ENCODE measurements around the gene AFAP1.
"Not testable (repeated sequence)": the region's sequence is repeated elsewhere in the genome, so short reads cannot be mapped to it uniquely, and the experiment has no call there.

Gene AFAP1

GRCh38 chr4:7947927-7948326 is 8.3 kb upstream of the AFAP1 start:
- DNase-seq (ENCODE audit: low spot score) = no peak
- FAIRE-seq = no peak

DNA sequence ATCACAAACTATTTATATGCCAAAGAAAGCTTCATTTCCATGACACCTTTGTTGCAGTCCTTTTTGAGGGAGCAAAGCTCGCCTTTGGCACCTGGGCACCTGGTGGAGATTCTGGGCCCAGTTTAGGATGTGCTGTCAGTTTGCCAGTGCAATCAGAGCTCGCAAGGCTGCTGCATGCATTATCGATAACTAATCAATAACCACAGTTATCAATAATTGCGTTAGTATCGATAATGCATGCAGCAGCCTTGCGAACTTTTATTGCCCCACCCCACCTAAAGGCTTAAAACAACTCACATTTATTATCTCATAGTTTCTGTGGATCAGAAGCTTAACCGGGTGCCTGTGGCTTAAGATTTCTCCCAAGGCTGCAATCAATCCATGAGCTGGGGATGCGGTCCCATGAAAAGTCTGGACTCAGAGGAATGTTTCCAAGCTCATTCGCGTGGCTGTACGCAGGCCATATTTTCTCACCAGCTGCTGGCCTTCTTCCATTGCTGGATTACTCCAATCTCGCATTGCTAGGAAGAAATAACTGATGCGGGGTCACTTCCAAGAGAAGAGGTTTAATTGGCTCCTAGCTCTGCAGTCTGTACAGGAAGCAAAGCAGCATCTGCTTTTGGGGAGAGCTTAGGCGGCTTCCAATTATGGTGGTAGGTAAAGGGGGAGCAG is 6.2 kb upstream of the AFAP1 start:
- DNase-seq (ENCODE audit: low spot score) (no peak), FAIRE-seq (no peak)

DNA sequence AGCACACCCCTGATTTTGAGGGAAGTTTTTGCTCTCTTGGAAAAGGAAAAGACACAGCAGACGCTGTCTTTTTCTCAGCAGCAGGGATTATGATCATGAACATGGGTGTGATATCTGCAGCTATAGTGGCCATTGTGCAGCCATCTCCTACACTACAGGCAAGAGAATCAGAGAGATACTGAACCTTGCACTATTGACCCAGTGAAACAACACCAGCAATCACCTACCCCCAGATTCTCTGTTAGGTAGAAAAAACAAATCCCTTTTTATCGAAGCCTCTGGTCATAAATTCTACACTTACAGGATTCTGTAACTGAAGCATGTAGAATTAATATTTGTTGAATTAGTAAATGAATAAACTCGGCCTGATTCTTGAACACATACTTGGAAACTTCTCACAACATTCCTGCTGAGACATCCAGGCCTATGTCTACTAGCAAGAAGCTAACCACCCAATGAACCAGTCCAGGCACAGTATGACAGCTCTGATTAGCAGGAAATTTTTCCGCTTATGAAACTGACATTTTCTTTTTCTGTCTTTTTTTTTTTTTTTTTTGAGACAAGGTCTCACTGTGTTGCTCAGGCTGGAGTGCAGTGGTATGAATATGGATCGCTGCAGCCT is 5.0 kb upstream of the AFAP1 start:
- FAIRE-seq (no peak), DNase-seq (ENCODE audit: low spot score) (no peak)

GRCh38 chr4:7943688-7944087 is 4.0 kb upstream of the AFAP1 start:
- DNase-seq (ENCODE audit: low spot score); FAIRE-seq: not testable (repeated sequence)

- FAIRE-seq = no peak
- no peak for DNase-seq (ENCODE audit: low spot score)
These were observed 3.5 kb upstream of the AFAP1 start for GRCh38 chr4:7943211-7943610.

DNA sequence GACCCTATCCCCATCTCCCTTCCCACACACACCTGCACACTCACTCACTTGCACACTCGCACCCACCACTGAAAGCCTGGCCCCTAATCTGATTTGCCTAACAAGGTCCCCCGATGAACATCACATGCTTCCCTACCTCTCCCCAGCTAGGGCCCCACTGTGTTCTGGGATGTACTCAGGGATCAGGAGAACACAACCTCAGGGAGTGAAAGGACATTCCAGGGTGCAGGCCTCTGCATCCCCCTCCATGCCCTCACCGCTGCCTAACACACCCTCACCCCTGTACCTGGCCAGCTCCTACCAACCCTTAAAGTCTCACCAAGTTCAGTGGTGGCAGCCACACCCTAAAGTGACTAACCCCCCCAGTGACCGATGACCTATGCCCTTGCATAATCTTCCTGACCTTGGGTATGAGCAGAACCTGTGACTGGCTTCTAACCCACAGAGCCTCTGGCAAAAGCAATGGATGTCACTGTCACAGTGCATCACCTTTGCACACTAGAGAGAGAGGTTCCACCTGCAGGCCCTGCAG is 2.4 kb upstream of the AFAP1 start:
- no peak for DNase-seq (ENCODE audit: low spot score)
- FAIRE-seq = no peak

- FAIRE-seq (no peak), DNase-seq (ENCODE audit: low spot score) (no peak)
These were observed 1.7 kb upstream of the AFAP1 start for GRCh38 chr4:7941111-7941964.

DNA sequence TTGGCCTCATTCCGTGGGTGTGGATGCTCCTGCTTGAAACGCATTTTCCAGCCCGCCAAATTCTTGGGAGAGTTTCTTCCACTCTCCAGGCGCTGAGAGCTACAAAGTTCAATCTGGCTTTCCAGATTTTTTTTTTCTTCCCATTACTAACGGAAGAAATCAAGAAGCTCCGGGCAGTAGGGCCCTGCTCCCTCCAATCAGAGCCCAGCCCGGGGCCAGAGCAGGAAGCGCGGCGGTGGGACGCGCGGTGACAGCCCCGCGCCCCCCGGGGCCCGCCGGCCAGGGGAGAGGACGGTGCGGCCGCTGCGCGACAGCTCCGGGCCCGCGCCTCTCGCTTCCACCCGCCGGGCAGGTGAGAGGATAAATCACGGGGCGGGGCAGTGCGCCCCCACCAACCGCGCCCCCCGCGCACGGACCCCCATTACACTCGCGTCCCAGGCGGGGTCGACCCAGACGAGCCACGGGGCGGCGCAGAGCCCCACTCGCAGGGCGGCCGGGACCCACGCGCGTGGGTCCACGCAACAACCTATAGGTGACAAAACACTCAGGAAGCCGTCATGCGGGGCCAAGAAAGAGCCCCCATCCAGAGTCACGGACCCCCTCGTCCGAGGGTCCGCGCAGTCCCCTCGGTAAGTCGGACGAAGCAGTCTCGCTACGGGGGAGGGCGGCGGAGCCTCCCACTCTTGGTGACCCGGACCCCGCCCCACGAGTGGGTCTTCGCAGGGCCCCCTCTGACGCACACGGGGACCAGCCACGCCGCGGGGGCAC is 868 bp downstream of the AFAP1 start:
- DNase-seq (ENCODE audit: low spot score) (peak; percentile 42), FAIRE-seq (no peak)

DNA sequence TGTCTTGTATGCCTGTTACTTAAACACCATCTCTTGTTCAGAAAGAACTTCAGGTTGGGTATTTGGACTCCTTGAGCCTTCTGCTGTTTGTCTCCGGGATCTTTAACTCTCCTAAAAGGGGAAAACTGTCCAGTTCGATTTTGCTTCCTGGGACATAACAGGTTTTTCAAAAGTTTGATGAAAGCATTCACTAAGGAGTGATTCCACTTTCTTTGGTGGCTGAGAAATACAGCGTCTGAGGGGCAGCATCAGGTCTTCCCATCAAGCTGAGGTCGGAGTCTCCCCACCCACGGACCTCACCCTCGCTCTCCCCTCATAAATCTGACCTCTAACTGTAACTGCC is 1.4 kb downstream of the AFAP1 start:
- FAIRE-seq = no peak
- no peak for DNase-seq (ENCODE audit: low spot score)

- DNase-seq (ENCODE audit: low spot score) (no peak), FAIRE-seq (no peak)
These were observed 2.7 kb downstream of the AFAP1 start for GRCh38 chr4:7937006-7937405.

- no peak for FAIRE-seq
- no peak for DNase-seq (ENCODE audit: low spot score)
These were observed 5.8 kb downstream of the AFAP1 start for GRCh38 chr4:7933651-7934510.

DNA sequence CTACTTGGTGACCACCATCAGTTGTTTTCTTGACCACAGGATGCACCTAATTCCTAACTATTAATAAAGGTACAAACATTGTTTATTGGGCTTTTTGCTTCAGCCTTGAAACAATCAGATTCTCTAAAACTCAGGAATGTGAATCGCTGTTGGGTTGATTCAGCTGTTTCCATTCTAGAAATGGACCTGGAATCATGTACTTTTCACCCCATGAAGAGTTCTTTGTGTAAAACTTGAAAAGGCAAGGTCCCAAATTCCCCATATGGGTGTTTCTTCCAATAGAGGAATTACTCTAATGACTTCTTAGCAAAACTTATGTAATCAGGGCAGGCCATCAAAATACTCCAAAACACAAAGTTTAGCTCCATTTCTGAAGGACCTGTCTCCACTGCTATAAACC is 7.4 kb downstream of the AFAP1 start:
- DNase-seq (ENCODE audit: low spot score) (no peak), FAIRE-seq (no peak)

GRCh38 chr4:7929118-7929951 is 10.3 kb downstream of the AFAP1 start:
- FAIRE-seq (no peak), DNase-seq (ENCODE audit: low spot score) (no peak)

- no peak for FAIRE-seq
- DNase-seq (ENCODE audit: low spot score) = no peak
These were observed 10.9 kb downstream of the AFAP1 start for GRCh38 chr4:7928711-7929110.

DNA sequence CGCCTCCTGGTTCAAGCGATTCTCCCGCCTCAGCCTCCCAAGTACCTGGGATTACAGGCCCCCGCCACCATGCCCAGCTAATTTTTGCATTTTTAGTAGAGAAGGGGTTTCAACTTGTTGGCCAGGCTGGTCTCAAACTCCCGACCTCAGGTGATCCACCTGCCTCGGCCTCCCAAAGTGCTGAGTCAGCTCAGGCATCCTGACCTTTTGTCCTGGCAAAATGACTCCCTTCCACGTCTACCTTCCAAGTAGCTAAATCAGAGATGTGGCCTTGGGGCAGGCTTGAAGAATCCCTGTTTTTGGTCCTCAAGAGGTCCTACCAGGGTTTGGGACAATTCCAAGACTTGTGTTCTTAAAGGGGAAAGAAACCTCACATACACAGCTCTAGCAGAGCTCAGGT is 12.8 kb downstream of the AFAP1 start:
- DNase-seq (ENCODE audit: low spot score) (no peak), FAIRE-seq (no peak)

- no peak for DNase-seq (ENCODE audit: low spot score)
These were observed 15.1 kb downstream of the AFAP1 start for GRCh38 chr4:7924570-7924969.

DNA sequence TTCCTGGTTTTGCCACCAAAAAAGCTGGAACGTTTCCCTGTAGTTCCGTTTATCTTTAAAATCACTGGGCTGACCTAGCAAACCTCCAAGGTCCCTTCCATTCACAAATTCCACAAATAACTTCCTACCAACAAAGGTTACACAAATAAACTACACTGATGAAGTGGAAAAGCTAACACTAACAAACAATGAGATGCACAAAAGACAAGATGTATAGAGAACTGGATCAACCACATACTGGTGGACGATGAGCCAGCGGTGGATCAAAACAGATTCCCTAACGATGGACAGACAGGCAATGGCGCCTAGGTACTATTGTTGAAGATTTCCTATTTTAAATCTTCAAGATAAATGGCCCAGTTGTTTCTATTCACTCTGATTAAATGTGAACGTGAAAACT is 15.5 kb downstream of the AFAP1 start:
- no peak for DNase-seq (ENCODE audit: low spot score)
- no peak for FAIRE-seq

More at GRCh38 chr4:7924570-7924969, 15.1 kb downstream of the AFAP1 start:
- no peak for FAIRE-seq

DNA sequence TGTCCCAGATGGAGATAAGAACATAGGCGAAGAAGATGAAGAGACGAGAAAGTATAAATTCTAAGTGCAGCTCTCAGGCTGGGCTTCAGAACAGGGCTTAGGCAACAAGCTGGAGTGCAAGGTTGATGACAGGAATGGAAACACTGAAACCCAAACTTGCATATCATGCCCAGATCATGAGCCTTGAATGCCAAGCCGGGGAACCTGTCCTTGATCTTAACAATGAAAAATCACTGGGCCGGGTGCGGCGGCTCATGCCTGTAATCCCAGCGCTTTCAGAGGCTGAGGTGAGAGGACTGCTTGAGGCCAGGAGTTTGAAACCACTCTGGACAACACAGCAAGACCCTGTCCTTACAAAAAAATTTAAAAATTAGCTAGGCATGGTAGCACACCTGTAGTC is 17.2 kb downstream of the AFAP1 start:
- no peak for DNase-seq (ENCODE audit: low spot score)
- no peak for FAIRE-seq

GRCh38 chr4:7918981-7919380 is 20.7 kb downstream of the AFAP1 start:
- FAIRE-seq = no peak

GRCh38 chr4:7918187-7918586 is 21.5 kb downstream of the AFAP1 start:
- not testable (repeated sequence) for FAIRE-seq; DNase-seq (ENCODE audit: low spot score)

More at GRCh38 chr4:7918981-7919380, 20.7 kb downstream of the AFAP1 start:
- no peak for DNase-seq (ENCODE audit: low spot score)
